PFSK-1 (cell line): ENCODE measurements around the gene SLC39A11.

Experiments
- FOXP2 ChIP-seq: optimal IDR thresholded peaks from 2 replicates; pipeline ENCODE3; 2011; ENCODE audit warnings: borderline replicate concordance, control low read depth, inconsistent platforms; ENCODE audit not compliant: insufficient read depth; ENCODE audit errors: extremely low read length, extremely low read depth
- POLR2AphosphoS5 ChIP-seq: IDR thresholded peaks from 2 replicates; pipeline ENCODE4 v1.6.1; 2012; ENCODE audit warnings: low read depth, mild to moderate bottlenecking, control low read depth, low read length, moderate library complexity
- REST ChIP-seq, 2 experiments: IDR thresholded peaks; 2 replicates each; pipeline versions ENCODE4 v1.6.1 to v1.8.0; 2011 to 2012; ENCODE audit warnings: low read depth in 2 of 2, low read length in 2 of 2, control low read depth in 1 of 2, inconsistent platforms in 1 of 2, mild to moderate bottlenecking in 1 of 2, moderate library complexity in 1 of 2; ENCODE audit not compliant: insufficient read depth in 1 of 2
- SIN3A ChIP-seq: IDR thresholded peaks from 2 replicates; pipeline ENCODE4 v1.6.1; 2012; ENCODE audit warnings: mild to moderate bottlenecking, low read length, moderate library complexity, borderline replicate concordance; ENCODE audit not compliant: insufficient read depth
- TAF1 ChIP-seq: IDR thresholded peaks from 2 replicates; pipeline ENCODE4 v1.6.1; 2012; ENCODE audit warnings: low read length, control low read depth, borderline replicate concordance; ENCODE audit not compliant: insufficient read depth

The SLC39A11 gene

GRCh38 chr17:72631568-72631948 is 460.9 kb downstream of the SLC39A11 start:
- TF ChIP-seq REST (IDR thresholded peaks at IDR 0.05; ENCODE audit: insufficient read depth in 1 of 2, low read depth in 2 of 2, low read length in 2 of 2) (no peak), TAF1 (no peak), SIN3A (no peak), POLR2AphosphoS5 (no peak), FOXP2 (no peak)

- TF ChIP-seq POLR2AphosphoS5 (no peak), TAF1 (no peak), FOXP2 (no peak), REST (IDR thresholded peaks at IDR 0.05; ENCODE audit: insufficient read depth in 1 of 2, low read depth in 2 of 2, low read length in 2 of 2) (no peak), SIN3A (no peak)
Measured at GRCh38 chr17:72624652-72625051, 467.8 kb downstream of the SLC39A11 start.

GRCh38 chr17:72624226-72624625 is 468.3 kb downstream of the SLC39A11 start:
- TF ChIP-seq POLR2AphosphoS5 (no peak), TAF1 (no peak), SIN3A (no peak)

- TF ChIP-seq SIN3A (no peak), POLR2AphosphoS5 (no peak), FOXP2 (no peak), TAF1 (no peak), REST (IDR thresholded peaks at IDR 0.05; ENCODE audit: insufficient read depth in 1 of 2, low read depth in 2 of 2, low read length in 2 of 2) (no peak)
Measured at GRCh38 chr17:72622661-72623433, 469.6 kb downstream of the SLC39A11 start.

- TF ChIP-seq FOXP2 = no peak
- no peak for TF ChIP-seq SIN3A
- no peak for TF ChIP-seq REST (IDR thresholded peaks at IDR 0.05; ENCODE audit: insufficient read depth in 1 of 2, low read depth in 2 of 2, low read length in 2 of 2)
- no peak for TF ChIP-seq POLR2AphosphoS5
- no peak for TF ChIP-seq TAF1
Measured at GRCh38 chr17:72619976-72620650, 472.4 kb downstream of the SLC39A11 start.
